Activated naive CD4-positive, alpha-beta T cell treated with anti-CD3 and anti-CD28 coated beads, Interleukin-2, amount 50 U/mL, for 72 hours (primary cell): ENCODE measurements around the gene C1RL. TPM values are rescaled to one million over a fixed set of nuclear protein-coding genes. Genes with fewer than 3 reads are reported as not detected.

Experiments
- total RNA-seq, 2 donors: library from RNA; stranded (reverse); gene quantifications; one replicate each; pipeline ENCODE4 v1.2.3, GENCODE V29; 2022

The C1RL gene
- total RNA-seq, 2 donors from 2014 or later, result 18.6 to 21.8 TPM

Other genes with a start within 250 kb of the C1RL start
- gene TPI1, start 241.7 kb downstream of the C1RL start, total RNA-seq, result 1,000 to 10,000 TPM in 1 of 2 donors, 100 to 1,000 TPM in 1; 694 to 1,875 TPM
- 10 to 100 TPM in 1 of 2 donors, 1 to 10 TPM in 1; 1.4 to 11.7 TPM for gene SPSB2, start 235.9 kb downstream of the C1RL start, total RNA-seq
- gene LRRC23, start 204.4 kb downstream of the C1RL start, total RNA-seq, result 10 to 100 TPM in 1 of 2 donors, 1 to 10 TPM in 1; 4.0 to 10.7 TPM
- 100 to 1,000 TPM; 264 to 314 TPM for gene ENO2, start 194.6 kb downstream of the C1RL start, total RNA-seq
- gene ATN1, start 181.3 kb downstream of the C1RL start, total RNA-seq, result 10 to 100 TPM; 29.9 to 73.5 TPM
- not detected for gene RNU7-1, start 165.4 kb downstream of the C1RL start, total RNA-seq
- 100 to 1,000 TPM; 229 to 609 TPM for gene C12orf57, start 165.2 kb downstream of the C1RL start, total RNA-seq
- gene PTPN6, start 157.9 kb downstream of the C1RL start, total RNA-seq, result 100 to 1,000 TPM; 320 to 609 TPM
- 100 to 1,000 TPM; 387 to 423 TPM for gene PHB2, start 138.6 kb downstream of the C1RL start, total RNA-seq
- 10 to 100 TPM; 69.0 to 76.3 TPM for gene EMG1, start 138.3 kb downstream of the C1RL start, total RNA-seq
- 10 to 100 TPM; 22.0 to 31.9 TPM for gene LPCAT3, start 90.7 kb downstream of the C1RL start, total RNA-seq
- 10 to 100 TPM in 1 of 2 donors, 1 to 10 TPM in 1; 4.8 to 21.9 TPM for gene C1S, start 48.5 kb downstream of the C1RL start, total RNA-seq
- gene C1R, start 16.8 kb downstream of the C1RL start, total RNA-seq, result 1 to 10 TPM; 3.9 to 5.6 TPM
- not detected for gene RBP5, start 19.7 kb upstream of the C1RL start, total RNA-seq
- 10 to 100 TPM; 36.8 to 57.0 TPM for gene CLSTN3, start 21.2 kb upstream of the C1RL start, total RNA-seq
- gene PEX5, start 80.5 kb upstream of the C1RL start, total RNA-seq, result 10 to 100 TPM; 18.1 to 37.4 TPM
- gene ACSM4, start 194.9 kb upstream of the C1RL start, total RNA-seq, result not detected